T-helper 2 cell (primary cell): ENCODE results near the gene OXCT2.
A peak's percentile ranks its signal among the peaks of the same experiment; 100 is the strongest.
"Not testable (repeated sequence)": the region's sequence is repeated elsewhere in the genome, so short reads cannot be mapped to it uniquely, and the experiment has no call there.

Experiments
- DNase-seq, 5 experiments: peaks; one replicate each; pipeline versions ENCODE4 v3.0.0 to v3.0.0-alpha.2; 2012 to 2022

The OXCT2 gene

DNA sequence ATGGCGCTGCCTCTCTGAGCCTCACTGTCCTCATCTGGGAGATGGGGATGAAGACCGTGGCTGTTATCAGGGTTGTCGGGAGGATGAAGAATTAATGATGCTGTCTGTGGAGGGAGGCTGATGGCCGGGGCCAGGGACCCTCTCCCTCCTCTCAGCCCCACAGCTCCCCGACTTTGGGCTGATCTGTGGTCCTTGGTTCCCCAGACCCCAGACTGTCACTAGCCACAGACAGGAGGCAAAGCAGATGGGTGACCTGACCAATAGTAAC lies 15.9 kb upstream of the OXCT2 start:
- not testable (repeated sequence) for DNase-seq

DNA sequence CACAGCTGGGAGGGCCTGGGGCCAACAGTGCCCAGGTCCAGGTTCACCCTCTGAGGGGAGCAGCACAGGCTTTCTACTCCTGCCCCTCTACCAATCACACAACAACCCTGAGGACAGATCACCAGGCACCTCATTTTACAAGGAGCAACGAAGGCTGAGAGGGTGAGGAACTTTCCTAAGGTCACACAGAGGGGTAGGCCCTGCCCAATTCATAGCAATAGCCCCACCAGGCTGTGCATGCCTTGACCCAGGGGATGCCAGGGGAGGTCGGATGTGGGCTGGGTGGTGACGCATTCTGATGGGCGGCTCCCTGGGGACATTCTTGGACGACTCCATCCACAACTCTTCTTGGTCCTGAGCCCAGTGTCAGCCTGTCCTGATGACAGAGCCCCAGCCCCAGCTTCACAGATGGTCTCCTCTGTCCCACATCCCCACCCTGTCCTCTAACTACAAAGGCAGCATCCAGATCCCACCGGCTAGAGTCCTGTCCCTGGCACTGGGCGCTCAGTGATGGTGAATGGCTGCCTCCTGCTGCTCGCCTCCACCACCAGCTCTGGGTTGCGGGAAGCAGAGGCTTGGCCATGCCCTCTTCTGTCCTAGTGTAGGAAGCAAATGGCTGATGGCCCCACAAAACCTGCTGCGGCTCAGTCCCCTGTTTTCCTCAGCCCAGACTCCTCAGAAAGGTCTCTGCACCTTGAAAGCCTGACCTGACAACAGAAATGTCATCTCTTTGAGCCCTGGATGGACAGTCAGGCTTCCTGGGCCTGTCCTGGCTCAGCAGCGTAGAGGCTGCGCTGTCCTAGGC lies 15.4 kb upstream of the OXCT2 start:
- DNase-seq: not testable (repeated sequence)

DNA sequence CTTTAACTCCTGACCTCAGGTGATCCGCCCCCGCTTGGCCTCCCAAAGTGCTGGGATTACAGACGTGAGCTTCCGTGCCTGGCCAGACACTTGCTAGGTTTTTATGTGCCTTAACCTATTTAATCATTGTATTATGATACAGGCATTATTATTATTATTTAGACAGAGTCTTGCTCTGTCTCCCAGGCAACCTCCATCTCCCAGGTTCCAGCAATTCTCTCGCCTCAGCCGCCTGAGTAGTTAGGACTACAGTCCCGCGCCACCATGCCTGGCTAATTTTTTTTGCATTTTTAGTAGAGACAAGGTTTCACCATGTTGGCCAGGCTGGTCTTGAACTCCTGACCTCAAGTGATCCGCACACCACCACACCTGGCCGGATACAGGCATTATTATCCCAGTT lies 11.5 kb upstream of the OXCT2 start:
- DNase-seq: not testable (repeated sequence)

DNA sequence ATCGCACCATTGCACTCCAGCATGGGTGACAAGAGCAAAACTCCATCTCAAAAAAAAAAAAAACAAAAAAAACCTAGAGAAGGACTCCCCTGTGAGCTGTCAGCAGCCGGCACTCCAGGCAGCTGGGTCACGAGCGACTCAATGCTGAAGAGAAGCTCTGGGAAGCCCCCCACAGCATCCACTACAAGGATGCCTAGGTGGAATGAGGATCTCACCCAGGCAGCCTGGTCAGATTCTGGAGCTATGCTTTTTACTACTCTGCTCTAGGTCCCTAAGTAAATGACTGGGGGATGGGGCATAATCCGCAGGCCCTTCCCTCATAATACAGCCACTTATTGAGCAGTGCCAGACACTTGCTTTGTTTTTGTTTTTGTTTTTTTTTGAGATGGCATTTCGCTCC lies 11.0 kb upstream of the OXCT2 start:
- no peak for DNase-seq

DNA sequence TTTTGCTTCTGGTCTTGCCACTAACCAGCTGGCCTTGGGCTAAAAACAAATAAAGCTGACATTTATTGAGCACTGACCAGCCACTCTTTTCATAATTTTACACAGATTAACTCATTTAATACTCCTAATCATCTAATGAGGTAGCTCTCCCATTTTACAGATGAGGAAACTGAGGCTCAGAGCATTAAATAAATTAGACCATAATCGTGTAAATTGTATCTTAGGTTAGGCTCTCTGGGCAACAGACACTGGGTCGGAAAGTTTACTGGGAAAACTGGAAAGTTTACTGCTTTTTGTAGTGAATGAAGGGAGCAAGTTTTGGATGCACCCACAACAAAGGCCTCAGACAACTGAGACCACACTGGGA lies 10.2 kb upstream of the OXCT2 start:
- DNase-seq: no peak

DNA sequence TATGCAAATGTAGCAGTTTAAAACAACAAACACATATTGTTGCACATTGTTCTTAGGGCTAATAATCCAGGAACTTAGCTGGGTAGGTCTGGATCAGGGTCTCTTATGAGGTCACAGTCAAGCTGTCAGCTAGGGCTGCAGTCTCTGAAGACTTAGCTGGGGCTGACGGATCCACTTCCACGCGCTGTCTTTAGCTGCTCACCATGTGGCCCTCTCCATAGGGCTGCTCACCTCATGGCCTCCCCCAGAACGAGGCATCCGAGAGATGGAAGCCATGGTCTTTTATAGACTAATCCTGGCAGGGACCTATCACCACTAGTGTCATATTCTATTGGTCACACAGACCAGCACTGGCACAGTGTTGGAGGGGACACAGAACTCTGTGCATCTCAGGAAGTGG lies 8.7 kb upstream of the OXCT2 start:
- no peak for DNase-seq

DNA sequence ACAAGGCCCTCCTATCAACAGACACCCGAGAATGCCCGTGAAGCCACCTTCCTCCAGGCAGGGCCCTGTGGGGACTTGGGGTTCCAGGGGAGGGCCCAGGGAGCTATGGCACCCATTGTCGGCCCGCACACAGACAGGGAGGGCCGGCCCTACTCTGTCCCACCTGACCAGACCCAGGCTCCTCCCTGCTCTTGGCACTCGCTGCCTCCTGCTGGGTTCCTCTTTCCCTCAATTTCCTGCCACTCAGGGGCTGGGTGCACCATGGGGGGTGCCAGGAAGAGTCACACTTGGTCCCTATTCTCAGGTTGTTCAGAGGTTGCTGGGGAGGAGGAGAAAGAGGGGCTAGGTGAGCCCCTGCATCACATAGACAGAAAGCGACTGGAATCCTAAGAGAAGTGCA lies 8.0 kb upstream of the OXCT2 start:
- no peak for DNase-seq

DNA sequence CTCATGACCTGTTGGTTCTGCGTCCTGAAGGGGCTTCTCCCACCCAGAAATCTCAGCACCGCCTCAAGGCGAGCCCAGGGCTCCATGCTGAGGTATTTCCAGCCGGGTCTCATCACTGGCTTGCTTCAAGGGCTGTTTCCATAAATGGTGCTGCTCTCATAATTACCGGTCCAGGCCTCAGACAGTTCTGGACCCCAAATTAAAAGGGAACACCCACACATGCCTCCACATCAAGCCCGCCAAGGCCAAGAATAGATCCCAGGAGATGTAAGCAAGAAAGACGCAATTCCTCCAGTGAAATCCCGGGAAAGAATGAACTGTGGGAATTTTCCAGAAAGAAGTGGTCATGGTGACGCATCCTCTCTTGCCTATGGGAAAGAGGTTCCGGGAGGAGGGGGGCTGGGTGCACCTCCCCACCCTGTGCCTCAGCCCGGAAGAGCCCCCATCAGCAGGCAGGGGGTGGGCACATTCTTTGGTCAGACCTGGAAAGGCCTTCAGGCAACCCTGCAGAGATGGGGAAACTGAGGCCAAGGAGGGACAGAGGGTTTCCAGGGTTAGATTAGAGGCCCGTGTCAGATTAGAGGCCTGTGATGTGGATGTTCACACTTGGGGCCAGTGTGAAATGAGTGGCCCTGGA lies 7.4 kb upstream of the OXCT2 start:
- not testable (repeated sequence) for DNase-seq

DNA sequence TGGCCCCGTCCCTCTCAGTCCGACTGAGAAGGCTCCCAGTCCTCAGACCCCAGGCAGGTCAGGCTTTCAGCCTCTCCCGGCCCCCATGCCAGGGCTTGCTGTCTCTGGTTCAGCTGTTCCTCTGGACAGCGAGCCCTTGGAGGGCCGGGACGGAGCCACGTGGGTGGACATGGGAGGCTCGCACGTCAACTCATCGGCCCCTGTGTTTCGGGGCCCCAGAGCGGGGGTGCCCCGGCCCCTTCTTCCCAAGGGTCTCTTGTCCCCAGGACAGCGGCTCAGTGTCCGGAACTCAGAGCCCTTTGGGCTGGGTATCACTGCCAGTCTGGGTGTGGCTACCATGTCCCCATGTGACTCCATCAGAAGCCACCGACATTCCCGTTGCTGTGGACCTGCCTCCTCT lies 6.7 kb upstream of the OXCT2 start:
- not testable (repeated sequence) for DNase-seq

DNA sequence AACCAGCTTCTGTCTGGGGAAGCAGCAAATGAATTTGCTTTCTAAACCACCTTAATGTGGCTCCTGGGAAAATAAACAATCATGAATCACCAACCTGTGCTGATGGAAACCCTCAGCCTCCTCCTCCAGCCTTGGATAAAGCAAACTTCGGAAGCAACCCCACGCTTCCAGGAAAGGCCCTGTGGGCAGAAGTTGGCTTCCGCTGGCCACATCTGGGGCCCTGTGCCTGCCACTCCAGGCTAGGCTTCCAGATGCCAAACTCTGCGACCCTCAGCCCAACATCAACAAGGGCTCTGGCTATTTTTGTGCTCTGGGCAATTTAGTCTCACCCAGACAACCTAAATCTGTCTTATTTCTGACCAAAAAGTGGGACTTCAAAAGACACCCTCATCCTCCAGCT lies 6.2 kb upstream of the OXCT2 start:
- DNase-seq: no peak

DNA sequence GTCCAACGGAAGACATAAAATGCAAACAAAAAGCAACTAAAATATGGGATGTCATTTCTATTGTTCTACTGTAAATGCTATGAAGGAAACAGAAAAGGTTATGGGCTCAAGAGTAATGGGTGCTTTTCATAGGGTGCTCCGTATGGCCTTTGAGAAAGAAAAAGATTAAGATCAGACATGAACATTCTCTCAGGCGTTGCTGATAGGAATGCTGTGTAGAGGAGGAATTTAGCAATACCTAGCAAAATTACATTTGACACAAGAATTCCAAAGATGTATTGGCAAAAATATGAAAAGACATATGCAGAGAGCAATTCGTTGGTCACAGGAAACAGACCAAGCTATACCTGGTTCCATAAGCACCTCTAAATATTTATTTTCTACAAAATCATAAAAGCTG lies 5.7 kb upstream of the OXCT2 start:
- no peak for DNase-seq

DNA sequence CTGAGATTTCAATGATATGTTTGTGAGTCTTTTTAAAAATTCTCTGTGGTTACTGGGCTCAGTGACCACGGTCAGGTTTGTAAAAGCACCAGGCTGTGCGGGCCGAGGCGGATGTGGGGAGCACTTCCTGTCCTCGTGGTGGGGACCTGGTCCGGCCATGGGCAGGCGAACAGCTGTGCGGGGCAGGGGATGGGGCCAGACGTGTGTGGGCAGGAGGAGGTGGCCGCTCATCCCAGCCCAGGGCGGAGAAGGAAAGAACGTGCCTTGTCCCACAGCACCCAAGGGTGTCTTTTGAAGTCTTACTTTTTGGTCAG lies 5.2 kb upstream of the OXCT2 start:
- no peak for DNase-seq

DNA sequence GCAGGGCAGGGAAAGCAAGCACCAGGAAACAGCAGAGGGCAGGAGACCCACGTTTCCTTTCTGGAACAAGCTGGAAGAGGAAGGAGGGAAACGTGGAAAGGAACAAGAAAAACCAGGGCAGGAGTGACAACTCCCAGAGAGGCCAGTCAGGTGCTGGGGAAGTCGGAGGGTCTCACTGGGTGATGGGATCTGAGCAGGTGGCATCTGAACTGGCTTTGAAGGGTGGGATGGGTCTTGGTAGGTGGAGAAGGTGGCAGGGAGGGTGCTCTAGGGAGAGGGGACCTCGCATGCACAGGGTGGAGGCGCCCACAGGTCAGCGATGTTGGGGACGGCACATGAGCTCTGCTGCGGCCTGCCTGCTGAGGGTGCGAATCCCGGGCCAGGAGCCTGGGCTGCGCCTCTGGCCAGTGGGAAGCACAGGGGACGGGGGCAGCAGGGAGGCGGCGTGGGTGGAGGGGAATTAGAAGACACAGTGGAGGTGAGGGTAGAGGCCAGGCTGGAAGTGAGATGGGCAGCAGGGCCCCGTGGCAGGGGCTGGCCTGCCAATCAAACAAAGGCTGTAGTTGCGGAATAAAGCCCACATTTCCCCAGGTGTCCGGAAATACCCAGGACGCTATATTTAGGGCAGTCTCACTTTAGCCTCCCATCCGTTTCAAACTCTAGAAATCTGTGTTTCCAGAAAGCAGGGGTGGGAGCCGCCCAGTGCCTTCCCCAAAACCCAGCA lies 4.7 kb upstream of the OXCT2 start:
- not testable (repeated sequence) for DNase-seq

DNA sequence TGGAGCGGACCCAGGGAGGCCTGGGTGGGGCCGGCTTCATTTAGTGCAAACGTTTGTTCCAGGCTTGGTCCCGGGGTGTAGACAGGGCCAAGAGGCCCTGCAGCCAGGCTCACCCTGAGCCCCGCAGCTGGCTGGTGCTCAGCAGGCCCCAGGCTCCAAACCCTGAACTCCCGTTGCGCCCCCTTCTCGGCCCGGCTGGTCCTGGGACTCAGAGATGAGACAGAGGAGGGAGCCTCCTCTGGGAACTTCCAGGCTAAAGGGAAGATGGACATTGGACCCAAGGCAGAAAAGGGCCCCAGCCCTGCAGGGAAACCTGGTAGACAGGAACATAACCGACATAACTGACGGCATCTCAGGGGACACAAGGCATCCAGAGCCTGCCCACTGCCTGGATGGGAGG lies 4.0 kb upstream of the OXCT2 start:
- not testable (repeated sequence) for DNase-seq

DNA sequence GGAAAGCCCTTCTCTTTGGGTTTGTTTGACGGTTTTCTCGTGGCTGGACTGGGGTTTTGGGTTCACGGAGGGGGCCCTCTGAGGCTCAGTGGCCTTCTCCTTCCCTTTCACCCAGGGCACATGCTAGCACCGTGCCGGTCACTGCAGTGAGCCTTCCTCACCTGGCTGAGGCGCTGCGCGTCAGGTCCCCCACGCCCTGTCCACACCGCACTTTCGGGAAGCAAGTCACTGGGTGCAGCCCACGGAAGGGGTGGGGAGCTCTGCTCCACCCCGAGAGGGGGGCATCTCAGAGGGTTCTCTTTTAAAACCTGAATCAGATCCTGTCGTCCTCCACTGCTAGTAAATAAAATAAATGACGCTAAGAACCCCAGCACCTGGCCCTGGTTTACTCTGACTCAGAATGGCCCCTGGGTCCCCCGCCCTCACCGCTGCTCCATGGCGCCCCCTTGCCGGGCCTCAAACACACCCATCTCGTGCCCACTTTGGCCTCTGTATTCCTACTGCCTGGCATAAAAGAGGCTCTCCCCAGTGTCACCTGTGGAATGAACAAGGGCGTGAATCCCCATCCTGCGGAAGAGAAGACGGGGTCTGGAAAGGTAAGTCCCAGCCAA lies 2.3 kb upstream of the OXCT2 start:
- DNase-seq: not testable (repeated sequence)

DNA sequence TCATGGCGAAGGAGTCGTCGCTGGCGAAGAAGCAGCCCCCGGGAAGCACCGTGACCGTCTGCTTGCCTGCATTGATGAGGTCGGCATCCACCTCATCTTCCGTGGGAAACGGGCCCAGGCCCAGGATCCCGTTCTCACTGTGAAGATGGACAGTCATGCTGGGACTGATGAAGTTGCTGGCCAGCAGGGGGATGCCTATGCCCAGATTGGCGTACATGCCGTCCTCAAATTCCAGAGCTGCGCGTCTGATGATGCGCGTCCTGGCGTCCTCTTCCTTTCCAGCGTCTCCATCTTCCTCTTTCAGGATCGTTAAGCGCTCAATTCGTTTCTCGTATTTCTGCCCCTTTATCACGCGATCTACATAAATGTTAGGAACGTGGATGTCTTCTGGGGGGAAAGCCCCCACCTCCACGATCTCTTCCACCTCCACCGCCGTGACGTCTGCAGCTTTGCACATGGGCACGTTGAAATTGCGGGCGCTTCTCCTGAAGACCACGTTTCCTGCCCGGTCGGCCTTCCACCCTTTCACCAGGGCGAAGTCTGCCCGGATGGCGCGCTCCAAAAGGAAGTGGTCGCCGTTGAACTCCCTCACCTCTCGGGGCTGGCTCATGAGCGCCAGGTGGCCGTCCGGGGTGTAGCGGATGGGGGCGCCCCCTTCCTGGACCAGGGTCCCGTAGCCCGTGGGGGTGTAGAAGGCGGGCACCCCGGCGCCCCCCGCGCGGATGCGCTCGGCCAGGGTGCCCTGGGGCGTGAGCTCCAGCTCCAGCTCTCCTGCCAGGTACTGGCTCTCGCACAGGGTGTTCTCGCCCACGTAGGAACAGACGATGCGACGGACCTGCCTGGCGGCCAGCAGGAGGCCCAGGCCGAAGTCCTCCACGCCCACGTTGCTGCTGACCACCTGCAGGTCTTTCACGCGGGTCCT lies 787 bp downstream of the OXCT2 start:
- peak in 3 of 5 experiments; percentile 17 to 45 (median 27) for DNase-seq

DNA sequence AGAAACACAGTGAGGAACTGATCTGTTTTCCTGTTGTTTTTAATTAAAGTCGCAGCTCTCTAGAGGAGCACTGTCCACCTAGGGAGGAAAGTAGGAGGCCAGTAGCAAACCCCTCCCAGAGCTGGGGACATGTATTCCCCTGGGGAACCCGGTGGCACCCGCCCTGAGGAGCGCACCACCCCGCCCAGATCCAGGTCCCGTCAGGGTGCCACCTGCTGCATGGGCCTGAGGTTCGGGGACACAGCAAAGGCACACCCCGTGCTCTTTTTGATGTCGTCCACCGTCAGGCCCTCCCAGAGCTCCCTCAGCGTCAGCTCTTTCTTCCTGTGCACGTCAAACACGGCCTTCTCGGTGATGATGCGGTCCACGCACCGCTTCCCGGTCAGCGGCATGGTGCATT lies 1.6 kb downstream of the OXCT2 start:
- not testable (repeated sequence) for DNase-seq

DNA sequence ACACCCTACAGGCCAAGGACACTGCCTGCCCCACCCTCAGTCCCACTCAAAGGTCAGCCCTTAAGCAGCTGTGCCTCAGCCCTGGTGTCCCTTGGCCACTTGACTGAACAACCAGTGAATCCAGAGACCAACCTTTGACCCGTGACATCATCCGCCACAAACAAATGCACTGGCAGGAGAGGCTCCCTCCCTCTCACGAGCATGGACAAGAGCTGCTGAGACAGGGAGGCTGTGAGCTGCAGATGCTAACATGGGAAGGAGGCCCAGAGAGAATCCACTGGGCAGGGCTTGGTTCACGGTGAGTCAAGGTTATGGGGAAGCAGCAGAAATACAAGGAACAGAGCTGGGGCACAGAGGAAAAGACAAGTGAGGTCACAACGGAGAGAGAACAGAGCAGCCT lies 4.7 kb downstream of the OXCT2 start:
- DNase-seq: not testable (repeated sequence)

DNA sequence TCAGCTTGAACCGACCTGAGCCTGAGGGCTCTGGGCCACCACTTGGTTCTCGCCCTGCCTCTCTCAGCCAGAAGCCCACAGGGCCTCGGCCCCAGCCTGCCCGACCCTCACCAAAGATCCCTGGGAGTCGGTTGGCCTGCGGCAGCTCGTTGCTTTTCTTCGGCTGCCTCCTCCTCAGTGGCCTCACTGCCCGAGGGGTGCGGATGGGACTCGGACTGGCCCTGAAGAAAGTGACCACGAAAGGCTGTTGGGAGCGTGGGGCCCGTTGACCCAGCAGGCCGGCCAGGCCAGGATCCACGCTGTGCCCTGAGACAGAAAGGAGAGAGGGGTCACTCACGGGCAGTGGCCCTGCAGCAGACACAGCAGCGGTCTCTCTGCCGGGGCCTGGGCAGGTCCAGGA lies 6.6 kb downstream of the OXCT2 start:
- not testable (repeated sequence) for DNase-seq

DNA sequence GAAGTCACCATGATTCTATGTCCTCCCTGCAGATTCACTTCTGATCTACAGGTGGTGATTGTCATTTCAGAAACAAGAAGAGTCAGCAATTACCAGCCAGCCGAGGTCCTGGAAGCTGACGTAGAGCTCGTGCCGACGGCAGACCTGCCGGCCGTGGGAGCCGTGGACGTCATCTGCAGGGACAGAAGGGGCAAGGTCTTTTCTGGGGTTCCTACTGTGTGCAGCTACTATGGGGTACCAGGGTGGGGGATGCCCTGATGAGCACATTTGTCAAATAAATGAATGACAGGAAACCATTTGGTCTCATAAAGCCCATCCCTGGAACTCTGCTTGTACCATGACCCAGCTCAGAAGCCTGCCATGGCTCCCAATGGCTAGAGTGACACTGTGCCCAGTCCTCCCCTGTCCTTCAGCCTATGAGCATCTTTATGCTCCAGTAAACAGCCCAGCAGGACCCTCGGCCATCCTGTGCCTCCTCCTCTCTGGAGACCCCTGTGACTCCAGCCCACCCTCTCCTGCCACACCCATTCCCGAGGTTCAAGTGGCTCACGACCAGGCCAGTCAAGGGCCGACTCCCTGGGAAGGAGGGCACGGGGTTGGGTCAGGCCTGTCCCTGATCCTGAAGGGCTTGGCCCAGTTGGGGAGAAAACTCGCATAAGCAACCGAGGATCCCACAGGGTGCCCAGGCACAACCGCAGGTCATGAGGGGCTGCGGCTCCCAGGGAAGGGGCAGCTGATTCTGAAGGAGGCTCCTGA lies 7.4 kb downstream of the OXCT2 start:
- DNase-seq: not testable (repeated sequence)

DNA sequence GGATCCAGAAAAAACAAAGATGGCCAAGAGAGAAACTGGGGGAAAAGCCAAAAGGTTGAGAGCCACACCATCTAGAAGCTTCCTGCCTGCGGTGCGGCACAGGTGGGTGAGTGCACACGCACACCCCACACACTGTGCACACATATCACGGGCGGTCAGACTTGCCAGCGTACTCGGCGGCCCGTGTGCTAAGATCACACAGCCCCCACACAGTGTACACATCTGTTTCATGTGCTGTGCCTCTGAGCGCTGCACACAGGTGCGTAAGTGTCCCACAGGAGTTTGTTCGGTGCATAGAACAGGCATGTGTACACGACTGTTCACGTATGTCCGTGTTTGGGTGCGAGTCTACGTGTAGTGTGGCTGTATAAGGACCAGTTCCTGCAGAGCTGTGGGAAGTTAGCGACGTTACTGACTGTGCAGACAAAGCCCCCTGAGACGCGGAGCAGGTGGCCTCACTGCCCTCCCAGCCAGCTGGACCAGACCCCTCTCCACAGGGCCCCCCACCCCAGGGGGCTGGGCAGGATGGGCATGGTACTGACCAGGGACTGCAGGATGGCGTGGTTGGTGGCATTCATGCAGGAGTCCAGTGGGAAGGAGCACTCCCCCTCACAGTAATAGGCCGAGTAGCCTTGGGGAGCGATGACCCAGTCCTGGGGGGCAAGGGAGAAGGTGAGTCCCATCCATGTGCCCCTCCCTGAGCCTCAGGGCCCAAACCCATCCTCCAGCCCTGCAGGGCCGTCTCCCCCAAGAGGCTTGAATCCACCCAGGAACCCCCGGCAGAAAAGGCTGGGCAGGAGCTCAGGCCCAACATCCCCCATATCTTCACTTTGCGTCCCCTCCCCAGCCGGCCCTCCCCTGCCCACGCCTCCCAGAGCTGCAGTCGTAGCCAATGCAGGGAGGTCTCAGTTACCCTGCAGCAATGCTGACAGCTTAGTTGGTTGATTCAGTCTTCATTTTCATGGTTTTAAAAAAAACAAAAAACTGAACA lies 8.3 kb downstream of the OXCT2 start:
- no peak for DNase-seq
